ENCODE data around the gene MVP.
"Not testable (repeated sequence)": the region's sequence is repeated elsewhere in the genome, so short reads cannot be mapped to it uniquely, and the experiment has no call there.

The MVP gene

GRCh38 chr16:29820271-29820701, at the start of gene MVP:
Gene MVP, plus strand, starts transcription at chr16:29820462. Its CDS starts 10,088 bp downstream, at chr16:29830550.
- no peak for DNase-seq (ENCODE audit: low read depth)

- not testable (repeated sequence) for DNase-seq (ENCODE audit: low read depth)
Observed at GRCh38 chr16:29772330-29772729, 47.9 kb upstream of the MVP start.

GRCh38 chr16:29774730-29775129, 45.5 kb upstream of the MVP start:
- DNase-seq (ENCODE audit: low read depth): no peak

GRCh38 chr16:29775742-29776408, 44.4 kb upstream of the MVP start:
- no peak for DNase-seq (ENCODE audit: low read depth)

- DNase-seq (ENCODE audit: low read depth): no peak
Observed at GRCh38 chr16:29777576-29778350, 42.5 kb upstream of the MVP start, which contains the start of gene ZG16. Gene ZG16, plus strand, starts transcription at chr16:29778256. Its CDS starts 1,011 bp downstream, at chr16:29779267.

- DNase-seq (ENCODE audit: low read depth): no peak
Observed at GRCh38 chr16:29779474-29779873, 40.8 kb upstream of the MVP start.

GRCh38 chr16:29783094-29783953, 36.9 kb upstream of the MVP start:
- not testable (repeated sequence) for DNase-seq (ENCODE audit: low read depth)

GRCh38 chr16:29784157-29784556, 36.1 kb upstream of the MVP start:
- no peak for DNase-seq (ENCODE audit: low read depth)

GRCh38 chr16:29784901-29785500, 35.3 kb upstream of the MVP start:
- DNase-seq (ENCODE audit: low read depth): peak; percentile 61

GRCh38 chr16:29787155-29787554, 33.1 kb upstream of the MVP start:
- DNase-seq (ENCODE audit: low read depth): not testable (repeated sequence)

GRCh38 chr16:29789775-29790182, 30.5 kb upstream of the MVP start:
- DNase-seq (ENCODE audit: low read depth): no peak

- peak; percentile 100 for DNase-seq (ENCODE audit: low read depth)
Observed at GRCh38 chr16:29790183-29790948, 29.9 kb upstream of the MVP start, which contains the start of gene KIF22. Gene KIF22, plus strand, starts transcription at chr16:29790751. Its CDS starts 9 bp downstream, at chr16:29790760.

GRCh38 chr16:29790949-29791844, 29.1 kb upstream of the MVP start:
- no peak for DNase-seq (ENCODE audit: low read depth)

GRCh38 chr16:29791845-29792807, 28.1 kb upstream of the MVP start:
- no peak for DNase-seq (ENCODE audit: low read depth)

GRCh38 chr16:29793153-29793552, 27.1 kb upstream of the MVP start:
- DNase-seq (ENCODE audit: low read depth): not testable (repeated sequence)

GRCh38 chr16:29794231-29794710, 26.0 kb upstream of the MVP start:
- no peak for DNase-seq (ENCODE audit: low read depth)

GRCh38 chr16:29802416-29802935, 17.8 kb upstream of the MVP start:
- no peak for DNase-seq (ENCODE audit: low read depth)

GRCh38 chr16:29804020-29804419, 16.2 kb upstream of the MVP start:
- DNase-seq (ENCODE audit: low read depth): no peak

Data from stimulated activated CD8-positive, alpha-beta memory T cell treated with anti-CD3 and anti-CD28 coated beads, Interleukin-12 subunit alpha, Interleukin-12 subunit beta, amount 100 ng/mL, for 1 hour (primary cell).